Measurements from ENCODE around the gene PTH1R.

PTH1R gene

GRCh38 chr3:46900007-46900292 lies 22.4 kb downstream of the PTH1R start:
- TF ChIP-seq CTCF (conservative IDR thresholded peaks at IDR 0.05; ENCODE audit: low read depth, low read length), result no peak
- H3K4me3 ChIP-seq (ENCODE audit: low read depth, low read length), result no peak overlapping the region
- DNase-seq (ENCODE audit: low read depth), result no peak

DNA sequence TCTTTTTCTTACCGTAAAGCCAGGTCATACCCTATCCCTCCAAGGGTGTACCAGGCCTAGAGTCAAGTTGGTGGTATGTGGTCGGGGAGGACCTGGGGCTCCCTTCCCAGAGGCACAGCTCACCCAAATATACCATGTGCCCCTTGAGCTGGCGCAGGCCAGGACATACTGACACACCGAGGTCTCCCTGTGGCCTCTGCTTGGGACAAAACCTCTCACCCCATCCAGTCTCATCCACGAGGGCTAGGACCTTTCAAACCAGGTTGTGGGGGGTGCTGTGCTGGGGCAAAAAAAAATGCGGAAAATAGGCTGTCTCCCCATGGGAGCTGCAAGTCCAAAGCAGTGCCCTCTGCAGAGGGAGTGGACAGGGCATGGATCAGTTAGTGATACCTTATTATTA lies 22.8 kb downstream of the PTH1R start:
- no peak for TF ChIP-seq CTCF (conservative IDR thresholded peaks at IDR 0.05; ENCODE audit: low read depth, low read length)
- no peak overlapping the region for H3K4me3 ChIP-seq (ENCODE audit: low read depth, low read length)
- no peak for DNase-seq (ENCODE audit: low read depth)

- no peak for DNase-seq (ENCODE audit: low read depth)
- TF ChIP-seq CTCF (conservative IDR thresholded peaks at IDR 0.05; ENCODE audit: low read depth, low read length), result no peak
These were observed 23.5 kb downstream of the PTH1R start for GRCh38 chr3:46901061-46901460.

GRCh38 chr3:46901591-46902187 lies 24.2 kb downstream of the PTH1R start:
- TF ChIP-seq CTCF (conservative IDR thresholded peaks at IDR 0.05; ENCODE audit: low read depth, low read length), result no peak
- no peak for DNase-seq (ENCODE audit: low read depth)
- H3K4me3 ChIP-seq (ENCODE audit: low read depth, low read length), result no peak overlapping the region

More at GRCh38 chr3:46901061-46901460, 23.5 kb downstream of the PTH1R start:
- no peak overlapping the region for H3K4me3 ChIP-seq (ENCODE audit: low read depth, low read length)

- no peak for TF ChIP-seq CTCF (conservative IDR thresholded peaks at IDR 0.05; ENCODE audit: low read depth, low read length)
- H3K4me3 ChIP-seq (ENCODE audit: low read depth, low read length), result no peak overlapping the region
- DNase-seq (ENCODE audit: low read depth), result no peak
These were observed 24.7 kb downstream of the PTH1R start for GRCh38 chr3:46902188-46902631.

DNA sequence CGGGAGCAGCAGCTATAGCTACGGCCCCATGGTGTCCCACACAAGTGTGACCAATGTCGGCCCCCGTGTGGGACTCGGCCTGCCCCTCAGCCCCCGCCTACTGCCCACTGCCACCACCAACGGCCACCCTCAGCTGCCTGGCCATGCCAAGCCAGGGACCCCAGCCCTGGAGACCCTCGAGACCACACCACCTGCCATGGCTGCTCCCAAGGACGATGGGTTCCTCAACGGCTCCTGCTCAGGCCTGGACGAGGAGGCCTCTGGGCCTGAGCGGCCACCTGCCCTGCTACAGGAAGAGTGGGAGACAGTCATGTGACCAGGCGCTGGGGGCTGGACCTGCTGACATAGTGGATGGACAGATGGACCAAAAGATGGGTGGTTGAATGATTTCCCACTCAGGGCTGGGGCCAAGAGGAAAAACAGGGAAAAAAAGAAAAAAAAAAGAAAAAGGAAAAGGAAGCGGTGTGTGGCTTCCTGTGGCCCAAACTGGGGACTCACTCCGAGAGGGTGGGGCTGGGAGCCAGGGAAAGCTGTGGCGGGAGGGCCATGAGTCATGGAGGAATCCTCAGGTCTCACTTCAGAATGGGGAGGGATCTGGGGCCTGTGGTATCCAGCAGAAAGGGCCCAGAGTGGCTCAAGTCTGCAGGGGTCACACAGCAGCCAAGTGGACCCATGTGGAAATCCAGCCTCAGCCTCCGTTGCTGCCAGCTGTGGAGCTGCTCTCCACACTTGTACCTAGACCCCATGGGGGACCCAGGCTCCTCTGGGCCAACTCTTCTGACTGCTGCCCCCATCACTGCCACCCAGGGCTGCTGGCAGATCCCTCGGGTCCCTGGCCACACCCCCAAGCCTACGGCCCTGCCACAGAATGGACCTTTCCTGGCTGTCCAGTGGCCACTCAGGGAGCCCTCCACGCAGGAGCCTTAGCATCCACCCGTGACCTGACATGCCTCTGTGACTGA lies 26.1 kb downstream of the PTH1R start:
- no peak overlapping the region for H3K4me3 ChIP-seq (ENCODE audit: low read depth, low read length)
- TF ChIP-seq CTCF (conservative IDR thresholded peaks at IDR 0.05; ENCODE audit: low read depth, low read length), result no peak
- peak; percentile 33 for DNase-seq (ENCODE audit: low read depth)

Measured in choroid plexus epithelial cell (primary cell).